Liver (tissue), 9 donors: ENCODE data around the gene OSGIN1. TPM values are rescaled to one million over a fixed set of nuclear protein-coding genes. Genes with fewer than 3 reads are reported as not detected.

Source experiments
- DNase-seq: peaks from one replicate; pipeline ENCODE4 v3.0.0-alpha.2; 2017; ENCODE audit warnings: low spot score
- H3K27ac ChIP-seq, 2 donors: one replicate each; pipeline ENCODE4 v1.7.0; 2013; ENCODE audit warnings: inconsistent platforms in 2 of 2, low read length in 2 of 2, control low read depth in 1 of 2, low read depth in 1 of 2, mild to moderate bottlenecking in 1 of 2
- H3K27me3 ChIP-seq, 4 donors: one replicate each; pipeline versions ENCODE4 v1.6.1 to v1.7.0; 2013; ENCODE audit warnings: low read length in 3 of 4, inconsistent platforms in 1 of 4, mild to moderate bottlenecking in 1 of 4, moderate library complexity in 1 of 4; ENCODE audit not compliant: control insufficient read depth in 4 of 4, insufficient read depth in 4 of 4
- H3K36me3 ChIP-seq, 4 donors: one replicate each; pipeline versions ENCODE4 v1.6.1 to v1.7.0; 2013; ENCODE audit warnings: low read length in 3 of 4, mild to moderate bottlenecking in 3 of 4, low read depth in 1 of 4, moderate library complexity in 1 of 4; ENCODE audit not compliant: control insufficient read depth in 4 of 4, insufficient read depth in 3 of 4
- H3K4me1 ChIP-seq, 4 donors: one replicate each; pipeline versions ENCODE4 v1.6.1 to v1.7.0; 2013; ENCODE audit warnings: low read length in 3 of 4, mild to moderate bottlenecking in 3 of 4, moderate library complexity in 1 of 4; ENCODE audit not compliant: control insufficient read depth in 4 of 4, insufficient read depth in 4 of 4
- H3K4me3 ChIP-seq, 3 donors: one replicate each; pipeline versions ENCODE4 v1.6.1 to v1.7.0; 2013; ENCODE audit warnings: low read length in 3 of 3, control low read depth in 1 of 3, low read depth in 1 of 3, mild to moderate bottlenecking in 1 of 3
- H3K9ac ChIP-seq, 2 donors: one replicate each; pipeline ENCODE4 v1.7.0; 2013; ENCODE audit warnings: low read length in 2 of 2, mild to moderate bottlenecking in 2 of 2, moderate library complexity in 2 of 2, control low read depth in 1 of 2, low read depth in 1 of 2
- H3K9me3 ChIP-seq, 4 donors: one replicate each; pipeline versions ENCODE4 v1.6.1 to v1.7.0; 2013; ENCODE audit warnings: low read length in 3 of 4; ENCODE audit not compliant: control insufficient read depth in 4 of 4
- CTCF ChIP-seq: fragments of 150-350 bp; IDR thresholded peaks from 2 replicates; pipeline ENCODE4 v1.5.1; 2017; ENCODE audit warnings: improper control_type of control experiment, low read depth, low read length; ENCODE audit not compliant: missing input control
- EGR1 ChIP-seq, 2 donors: IDR thresholded peaks; 2 replicates each; pipeline ENCODE4 v1.6.1; 2016 to 2018; ENCODE audit warnings: antibody characterized with exemption in 2 of 2, low read depth in 2 of 2
- FOXA1 ChIP-seq: IDR thresholded peaks from 2 replicates; pipeline ENCODE4 v1.6.1; 2016; ENCODE audit warnings: antibody characterized with exemption
- FOXA2 ChIP-seq: IDR thresholded peaks from 2 replicates; pipeline ENCODE4 v1.6.1; 2016; ENCODE audit warnings: antibody characterized with exemption
- GABPA ChIP-seq, 2 donors: IDR thresholded peaks in 1 of 2; conservative IDR thresholded peaks in 1 of 2; 2 replicates each; pipeline ENCODE4 v1.6.1; 2016; ENCODE audit warnings: antibody characterized with exemption in 2 of 2, mild to moderate bottlenecking in 1 of 2, moderate library complexity in 1 of 2
- HNF4A ChIP-seq, 2 donors: conservative IDR thresholded peaks; 2 replicates each; pipeline ENCODE4 v1.6.1; 2016; ENCODE audit warnings: antibody characterized with exemption in 2 of 2, mild to moderate bottlenecking in 2 of 2
- HNF4G ChIP-seq: IDR thresholded peaks from 2 replicates; pipeline ENCODE4 v1.6.1; 2016; ENCODE audit warnings: antibody characterized with exemption
- JUND ChIP-seq, 2 donors: IDR thresholded peaks; 2 replicates each; pipeline ENCODE4 v1.6.1; 2016; ENCODE audit warnings: antibody characterized with exemption in 2 of 2
- MAX ChIP-seq: IDR thresholded peaks from 2 replicates; pipeline ENCODE4 v1.6.1; 2016; ENCODE audit warnings: antibody characterized with exemption
- NR2F2 ChIP-seq: IDR thresholded peaks from 2 replicates; pipeline ENCODE4 v1.6.1; 2016; ENCODE audit warnings: antibody characterized with exemption
- REST ChIP-seq: IDR thresholded peaks from 2 replicates; pipeline ENCODE4 v1.6.1; 2016; ENCODE audit warnings: antibody characterized with exemption, mild to moderate bottlenecking
- RXRA ChIP-seq, 2 donors: IDR thresholded peaks; 2 replicates each; pipeline ENCODE4 v1.6.1; 2017 to 2018; ENCODE audit warnings: antibody characterized with exemption in 2 of 2, mild to moderate bottlenecking in 1 of 2
- SP1 ChIP-seq: IDR thresholded peaks from 2 replicates; pipeline ENCODE4 v1.6.1; 2018; ENCODE audit warnings: antibody characterized with exemption, mild to moderate bottlenecking
- TAF1 ChIP-seq: conservative IDR thresholded peaks from 2 replicates; pipeline ENCODE4 v1.6.1; 2016; ENCODE audit warnings: antibody characterized with exemption, mild to moderate bottlenecking
- YY1 ChIP-seq: IDR thresholded peaks from 2 replicates; pipeline ENCODE4 v1.6.1; 2016; ENCODE audit warnings: antibody characterized with exemption, mild to moderate bottlenecking
- ZBTB33 ChIP-seq: IDR thresholded peaks from 2 replicates; pipeline ENCODE4 v1.6.1; 2016; ENCODE audit warnings: antibody characterized with exemption
- WGBS: extraction: QIAGEN DNeasy Blood & Tissue Kit; methylation state at CpG from one replicate; pipeline ENCODE4 v1.1.7; 2013; 5-methylcytosine and 5-hydroxymethylcytosine counted together
- polyA plus RNA-seq, 2 donors: library from polyadenylated mRNA; stranded (reverse) in 1 of 2; unstranded in 1 of 2; fragments of 200-250 nt in 1 of 2; fragments of >200 nt in 1 of 2; fragmentation: Nextera tagmentation in 1 of 2; extraction: Ambion mirVana in 1 of 2; gene quantifications; one replicate each; pipeline versions ENCODE4 v1.2.1 to v1.2.3, GENCODE V29; 2013 to 2015
- total RNA-seq, 2 donors: library from RNA; depleted of rRNA; stranded (reverse); fragments of >200 nt; gene quantifications; one replicate each; pipeline ENCODE4 v1.2.3, GENCODE V29; 2014
- donor health status: healthy.
- donor health status: healthy.
- donor health status: healthy.
- donor health status: healthy.
- donor health status: healthy.

The OSGIN1 gene
- total and polyA plus RNA-seq, 4 donors: 7.1 to 90.4 (median 60.4) TPM

GRCh38 chr16:83995754-83996153 lies 42.7 kb downstream of the OSGIN1 start:
- no peaks in the 10 kb centered on the region for H3K27me3 ChIP-seq
- TF ChIP-seq FOXA1 (no peak), NR2F2 (no peak), HNF4G (no peak), YY1 (no peak), JUND (IDR thresholded peaks at IDR 0.05) (no peak), HNF4A (conservative IDR thresholded peaks at IDR 0.05) (no peak), TAF1 (no peak), SP1 (no peak), ZBTB33 (no peak), FOXA2 (no peak), EGR1 (IDR thresholded peaks at IDR 0.05; ENCODE audit: low read depth in 2 of 2) (no peak), RXRA (IDR thresholded peaks at IDR 0.05) (no peak)
- H3K27ac ChIP-seq: no peak overlapping the region
- DNase-seq: no peak
- H3K4me3 ChIP-seq: no peak overlapping the region
- H3K36me3 ChIP-seq: peaks cover 0 to 55% (median 14%) of the 10 kb centered on the region in 4 donors
- no peaks in the 10 kb centered on the region for H3K4me1 ChIP-seq
- H3K9me3 ChIP-seq: no peaks in the 10 kb centered on the region
- WGBS: 58% methylated on average over 21 of the region's 21 CpGs
- H3K9ac ChIP-seq: no peak overlapping the region

- Histone ChIP-seq H3K36me3 (peaks cover 0 to 55% (median 16%) of the 10 kb centered on the region in 4 donors), H3K4me1 (no peaks in the 10 kb centered on the region), H3K9ac (no peak overlapping the region), H3K27me3 (no peaks in the 10 kb centered on the region), H3K9me3 (no peaks in the 10 kb centered on the region), H3K27ac (no peak overlapping the region), H3K4me3 (no peak overlapping the region)
- TF ChIP-seq FOXA1 (no peak), RXRA (IDR thresholded peaks at IDR 0.05) (no peak), JUND (IDR thresholded peaks at IDR 0.05) (no peak), GABPA (IDR thresholded peaks at IDR 0.05 in 1 of 2, conservative IDR thresholded peaks at IDR 0.05 in 1 of 2) (no peak), SP1 (no peak), EGR1 (IDR thresholded peaks at IDR 0.05; ENCODE audit: low read depth in 2 of 2) (no peak), HNF4A (conservative IDR thresholded peaks at IDR 0.05) (no peak), HNF4G (no peak), ZBTB33 (no peak), CTCF (no peak), REST (no peak), FOXA2 (no peak), YY1 (no peak), TAF1 (no peak), NR2F2 (no peak), MAX (no peak)
- 86% methylated on average over 15 of the region's 15 CpGs for WGBS
- no peak for DNase-seq
Measured at GRCh38 chr16:83996481-83997252, 43.6 kb downstream of the OSGIN1 start.
